GM18505 (cell line): ENCODE data around the gene SLC5A3.

Source experiments
- ATAC-seq: cut with Tn5 transposase; IDR thresholded peaks from one replicate; pipeline ENCODE4 v1.9.1; 2021; ENCODE audit not compliant: unreplicated experiment
- POLR2A ChIP-seq: IDR thresholded peaks from 4 replicates; pipeline ENCODE4 v1.6.1; 2011; ENCODE audit warnings: borderline replicate concordance; ENCODE audit not compliant: insufficient read depth, insufficient read length; ENCODE audit errors: extremely low read depth

Gene SLC5A3

DNA sequence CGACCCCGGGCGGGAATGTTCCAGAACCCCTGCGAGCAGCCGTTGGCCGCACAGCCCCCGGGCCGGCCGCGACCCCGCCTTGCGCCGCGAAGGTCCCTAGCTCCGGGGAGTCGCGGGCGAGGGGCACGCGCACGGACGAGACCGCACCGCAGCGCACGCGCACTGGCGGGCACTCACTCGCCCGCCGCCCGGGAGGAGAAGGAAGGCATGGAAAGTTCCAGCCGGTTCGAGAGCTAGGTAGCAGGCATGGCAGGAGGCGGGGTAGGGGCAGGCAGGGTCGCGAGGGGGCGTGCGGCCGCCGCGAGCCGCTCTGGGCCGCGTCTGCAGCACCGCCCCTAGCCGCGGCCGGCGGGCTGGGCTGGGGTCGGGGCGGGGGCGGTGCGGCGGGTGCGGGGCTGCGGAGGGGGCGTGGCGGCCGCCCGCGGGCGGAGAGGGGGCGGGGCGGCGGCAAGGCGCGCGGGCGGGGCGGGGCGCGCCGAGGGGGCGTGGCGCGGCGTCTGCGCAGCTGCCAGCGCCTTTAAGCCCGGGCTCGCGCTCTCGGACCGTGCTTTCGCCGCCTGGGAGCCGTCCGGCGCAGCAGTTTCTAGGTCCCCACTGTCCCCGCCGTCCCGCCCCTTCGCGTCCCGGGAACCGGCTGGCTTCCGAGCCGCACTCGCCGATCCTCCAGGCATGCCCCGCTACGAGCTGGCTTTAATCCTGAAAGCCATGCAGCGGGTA, at the start of gene SLC5A3, which contains the start of gene MRPS6:
Gene SLC5A3 (plus strand): TSS at position 547 of the 717 bp plus-strand sequence. CDS start 21,621 bp downstream, outside the sequence.
Gene MRPS6 (plus strand): TSS at position 547 of the 717 bp plus-strand sequence. CDS start 123 bp downstream, at position 670.
- peak; percentile 97 for TF ChIP-seq POLR2A
- peak; percentile 76 for ATAC-seq

- ATAC-seq = no peak
Measured at GRCh38 chr21:34023691-34024373, 49.5 kb upstream of the SLC5A3 start.

GRCh38 chr21:34024374-34024693, 49.0 kb upstream of the SLC5A3 start:
- no peak for ATAC-seq
- no peak for TF ChIP-seq POLR2A

More at GRCh38 chr21:34023691-34024373, 49.5 kb upstream of the SLC5A3 start:
- TF ChIP-seq POLR2A = no peak

GRCh38 chr21:34027721-34028461, 45.5 kb upstream of the SLC5A3 start:
- no peak for ATAC-seq
- TF ChIP-seq POLR2A = no peak

GRCh38 chr21:34029743-34030528, 43.4 kb upstream of the SLC5A3 start:
- TF ChIP-seq POLR2A = no peak
- ATAC-seq = no peak

- no peak for ATAC-seq
Measured at GRCh38 chr21:34031835-34032370, 41.5 kb upstream of the SLC5A3 start.

GRCh38 chr21:34034369-34035014, 38.9 kb upstream of the SLC5A3 start:
- no peak for ATAC-seq
- TF ChIP-seq POLR2A = no peak

More at GRCh38 chr21:34031835-34032370, 41.5 kb upstream of the SLC5A3 start:
- TF ChIP-seq POLR2A = no peak

DNA sequence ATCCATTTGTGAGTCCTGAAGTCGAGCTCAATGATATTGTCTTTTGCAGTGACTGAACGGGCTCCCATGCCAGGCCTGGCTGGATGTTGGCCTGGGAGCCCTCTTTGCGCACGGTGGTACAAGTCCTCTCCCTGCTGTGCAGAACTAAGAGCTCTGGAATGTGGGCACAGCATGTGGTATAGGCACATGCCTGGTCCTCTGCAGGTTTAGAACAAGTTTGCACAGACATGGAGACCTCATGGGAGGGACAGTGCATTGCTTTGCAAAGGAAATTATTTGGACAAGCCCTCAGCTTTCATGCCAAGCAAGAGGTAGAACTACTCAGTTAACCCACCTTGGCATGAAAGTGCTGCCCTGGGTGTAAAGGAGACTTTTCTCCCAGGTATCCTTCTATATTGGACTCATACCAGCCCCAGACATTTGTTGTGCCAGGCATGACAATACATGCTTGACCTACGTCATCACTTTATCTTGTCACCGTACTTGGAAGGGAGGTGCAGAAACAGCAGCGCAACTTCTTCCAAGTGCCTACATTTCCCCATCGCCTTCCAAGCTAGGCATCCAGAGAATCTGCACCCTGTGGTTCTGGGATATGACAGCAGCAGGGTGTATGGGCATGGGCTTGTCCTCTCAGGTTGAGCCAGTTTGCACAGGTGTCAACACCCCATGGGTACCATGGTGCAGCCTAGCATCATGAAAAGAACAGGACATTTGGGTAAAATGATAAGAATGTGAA, 37.6 kb upstream of the SLC5A3 start:
- no peak for TF ChIP-seq POLR2A
- ATAC-seq = no peak

- no peak for TF ChIP-seq POLR2A
- ATAC-seq = no peak
Measured at GRCh38 chr21:34037009-34037795, 36.2 kb upstream of the SLC5A3 start.

GRCh38 chr21:34039678-34040382, 33.5 kb upstream of the SLC5A3 start:
- no peak for TF ChIP-seq POLR2A
- ATAC-seq = no peak
